GM12874 (cell line): Measurements from ENCODE around the gene RPL6.

Source experiments
- CTCF ChIP-seq: IDR thresholded peaks from 2 replicates; pipeline ENCODE4 v1.5.1; 2011; ENCODE audit warnings: low read depth, mild to moderate bottlenecking, control low read depth, low read length, moderate library complexity; ENCODE audit not compliant: insufficient read depth

Gene RPL6

GRCh38 chr12:112424126-112424525, 14.7 kb upstream of the RPL6 start:
- TF ChIP-seq CTCF: no peak

- no peak for TF ChIP-seq CTCF
Observed at GRCh38 chr12:112422531-112422930, 13.1 kb upstream of the RPL6 start.

GRCh38 chr12:112421363-112421762, 12.0 kb upstream of the RPL6 start:
- no peak for TF ChIP-seq CTCF

GRCh38 chr12:112420740-112421139, 11.3 kb upstream of the RPL6 start:
- no peak for TF ChIP-seq CTCF

GRCh38 chr12:112419297-112420133, 10.1 kb upstream of the RPL6 start:
- no peak for TF ChIP-seq CTCF

- TF ChIP-seq CTCF: peak; percentile 68
Observed at GRCh38 chr12:112418608-112419296, 9.3 kb upstream of the RPL6 start, which contains the start of gene PTPN11. PTPN11 (plus strand) TSS chr12:112418947; CDS start chr12:112419112, 165 bp downstream.

- TF ChIP-seq CTCF: no peak
Observed at GRCh38 chr12:112418273-112418607, 8.8 kb upstream of the RPL6 start.
